ENCODE results near the gene MAP7D3. TPM values are rescaled to one million over a fixed set of nuclear protein-coding genes. Genes with fewer than 3 reads are reported as not detected.
"Not testable (repeated sequence)": the region's sequence is repeated elsewhere in the genome, so short reads cannot be mapped to it uniquely, and the experiment has no call there.

The MAP7D3 gene
- total RNA-seq, 1 donor from 2014 or later: 2.8 TPM

DNA sequence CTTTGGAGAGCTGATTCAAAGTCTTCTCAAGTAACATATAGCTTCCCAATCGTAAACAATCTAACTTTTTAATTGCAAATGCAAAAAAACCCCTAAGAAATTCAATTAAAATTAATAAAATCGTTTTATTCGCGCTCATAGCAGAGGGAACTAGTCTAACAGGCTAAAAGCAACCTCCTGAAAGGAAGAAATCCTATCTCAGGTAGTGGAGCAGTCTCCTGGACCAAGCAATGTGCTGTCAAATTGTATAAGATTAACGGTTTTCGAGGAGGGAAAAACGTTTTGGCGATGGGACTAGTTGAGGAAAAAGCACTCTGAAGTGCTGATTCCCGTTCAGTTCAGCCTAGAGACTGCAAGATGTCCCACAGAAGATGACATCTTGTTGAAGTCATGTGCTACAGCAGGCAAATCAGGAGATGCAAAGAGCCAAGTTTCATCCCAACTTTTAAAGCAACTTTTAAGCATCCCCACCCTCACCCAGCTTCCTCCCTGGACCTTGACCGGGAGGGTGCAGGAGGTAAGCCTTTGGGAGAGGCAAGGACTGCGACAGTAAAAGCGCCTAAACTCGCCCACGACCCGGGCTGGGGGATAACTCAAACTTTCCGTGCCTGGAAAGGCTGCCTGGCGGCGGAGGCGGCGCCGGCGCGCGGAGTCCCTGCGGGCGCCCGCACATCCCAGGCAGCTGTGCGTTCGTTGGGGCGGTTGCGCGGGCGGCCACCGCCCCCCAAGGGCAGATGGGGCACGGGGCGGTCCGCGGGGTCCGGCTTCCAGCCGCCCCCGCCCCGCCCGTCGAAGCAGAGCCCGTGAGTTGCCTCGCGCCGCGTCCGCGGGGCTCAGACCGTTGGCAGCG lies 784 bp downstream of the MAP7D3 start:
- ATAC-seq: peak; percentile 59

DNA sequence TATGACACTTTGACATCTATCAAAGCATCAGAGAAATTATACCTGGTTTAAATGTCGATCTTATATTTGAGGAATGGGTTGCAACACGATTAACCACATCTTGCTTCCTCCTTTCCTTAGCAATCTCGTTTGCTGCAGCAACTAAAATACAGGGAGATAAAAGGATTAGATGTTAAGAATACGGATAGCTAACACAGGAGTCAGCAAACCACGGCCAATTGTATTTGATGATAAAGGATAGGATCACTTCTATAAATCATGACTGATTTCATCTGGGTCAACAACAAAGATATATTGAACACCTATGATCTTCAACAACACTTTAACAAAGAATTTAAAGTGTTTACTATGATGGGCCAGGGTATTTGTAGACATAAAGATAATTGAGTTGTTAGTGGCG lies 5.0 kb downstream of the MAP7D3 start:
- ATAC-seq (no peak), DNase-seq (ENCODE audit: low spot score) (no peak)

More for the DNA sequence above, 784 bp downstream of the MAP7D3 start:
- DNase-seq (ENCODE audit: low spot score): no peak

DNA sequence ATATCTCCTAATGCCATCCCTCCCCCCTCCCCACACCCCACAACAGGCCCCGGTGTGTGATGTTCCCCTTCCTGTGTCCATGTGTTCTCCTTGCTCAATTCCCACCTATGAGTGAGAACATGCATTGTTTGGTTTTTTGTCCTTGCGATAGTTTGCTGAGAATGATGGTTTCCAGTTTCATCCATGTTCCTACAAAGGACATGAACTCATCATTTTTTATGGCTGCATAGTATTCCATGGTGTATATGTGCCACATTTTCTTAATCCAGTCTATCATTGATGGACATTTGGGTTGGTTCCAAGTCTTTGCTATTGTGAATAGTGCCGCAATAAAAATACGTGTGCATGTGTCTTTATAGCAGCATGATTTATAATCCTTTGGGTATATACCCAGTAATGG lies 13.4 kb downstream of the MAP7D3 start:
- DNase-seq (ENCODE audit: low spot score); ATAC-seq: not testable (repeated sequence)

DNA sequence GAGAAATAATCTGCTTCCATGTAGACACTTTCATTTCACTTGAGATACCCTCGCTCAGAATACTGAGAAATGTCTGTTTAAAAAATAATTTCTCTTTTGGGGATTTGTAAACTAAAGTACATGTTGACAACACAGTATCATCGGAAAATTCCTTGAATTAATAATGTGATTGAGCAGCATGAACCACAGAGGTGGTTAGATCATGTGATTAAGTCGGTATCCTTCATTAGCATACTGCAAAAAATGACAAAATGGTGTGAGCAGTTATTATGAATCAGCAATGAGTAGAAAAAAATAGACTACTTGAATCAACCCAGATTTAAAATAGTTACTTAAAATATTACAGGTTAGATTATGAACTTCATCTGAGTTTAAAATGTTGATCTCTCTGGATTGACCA lies 14.1 kb downstream of the MAP7D3 start:
- no peak for ATAC-seq
- no peak for DNase-seq (ENCODE audit: low spot score)

DNA sequence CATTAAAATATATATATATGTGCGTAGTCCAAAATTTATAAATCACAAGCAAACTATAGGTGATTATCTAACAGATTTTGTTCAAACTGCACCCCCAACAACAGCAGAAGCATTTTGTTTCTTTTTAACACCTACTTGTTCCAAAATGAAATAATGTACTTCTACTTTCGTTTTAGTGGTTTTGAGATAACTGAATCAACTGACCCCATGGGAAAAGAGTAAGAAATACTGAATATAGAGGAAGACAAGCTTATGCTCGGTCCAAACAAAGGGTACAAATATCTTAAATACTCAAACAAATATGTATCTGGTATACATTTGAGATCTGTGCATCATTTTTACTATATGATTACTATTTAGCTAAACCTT lies 22.4 kb downstream of the MAP7D3 start:
- no peak for DNase-seq (ENCODE audit: low spot score)
- no peak for ATAC-seq

DNA sequence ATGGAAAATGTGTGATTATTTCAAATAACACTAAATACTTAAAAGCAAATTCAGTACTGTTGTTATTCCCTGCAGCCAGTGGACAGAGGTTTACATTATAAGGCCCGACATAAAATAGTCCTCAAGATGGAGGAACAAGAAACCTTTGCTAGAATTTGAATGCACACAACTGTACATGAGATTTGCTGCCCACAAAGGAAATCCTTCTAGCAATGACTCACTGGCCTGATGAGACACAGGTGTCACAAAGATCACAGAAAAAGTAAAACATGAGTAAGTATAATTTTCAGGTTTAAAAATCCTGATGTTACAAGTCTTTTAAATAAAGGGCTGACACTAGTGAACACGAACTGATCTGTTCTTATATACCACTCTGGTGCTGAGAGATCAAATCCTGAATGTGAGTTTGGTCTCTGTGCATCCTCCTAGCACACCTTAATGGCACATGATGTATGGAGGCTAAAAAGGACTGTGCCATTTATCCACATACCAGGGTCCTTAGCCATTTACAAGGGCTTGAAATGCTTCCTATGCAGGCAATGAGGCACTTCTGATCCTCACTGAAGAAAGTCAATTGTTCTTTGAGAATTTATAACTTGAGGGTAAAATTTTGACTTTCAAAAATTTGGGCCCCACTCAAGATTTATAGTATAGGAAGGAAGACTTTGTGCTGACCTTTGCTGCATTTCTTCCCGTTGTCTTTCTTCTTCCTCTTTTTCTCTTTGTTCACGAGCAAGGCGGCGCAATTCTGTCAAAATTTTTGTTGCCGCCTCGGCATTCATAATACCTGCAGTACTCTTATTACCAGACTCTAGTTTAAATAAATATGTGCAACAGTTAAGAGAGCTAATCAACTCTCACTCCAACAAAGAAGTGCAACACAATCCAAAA lies 23.0 kb downstream of the MAP7D3 start:
- no peak for DNase-seq (ENCODE audit: low spot score)
- ATAC-seq: no peak

DNA sequence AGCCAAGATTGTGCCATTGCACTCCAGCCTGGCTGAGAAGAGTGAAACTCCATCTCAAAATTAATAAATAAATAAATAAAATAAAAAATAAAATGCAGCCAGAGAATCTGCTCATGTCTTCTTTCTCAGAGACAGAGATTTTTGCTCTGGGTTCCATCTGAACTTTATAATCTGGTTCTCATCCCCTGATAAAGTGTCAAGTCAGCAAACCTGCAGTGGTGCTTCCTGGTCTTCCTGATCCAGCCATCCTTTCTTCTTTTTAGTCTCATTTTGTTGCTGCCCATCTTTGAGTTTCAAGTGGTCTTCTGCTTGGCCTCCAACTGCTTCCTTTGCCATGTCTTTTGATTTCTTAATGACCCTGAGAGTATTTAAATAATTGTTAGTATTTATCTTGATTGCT lies 24.1 kb downstream of the MAP7D3 start:
- ATAC-seq: no peak
- DNase-seq (ENCODE audit: low spot score): no peak

DNA sequence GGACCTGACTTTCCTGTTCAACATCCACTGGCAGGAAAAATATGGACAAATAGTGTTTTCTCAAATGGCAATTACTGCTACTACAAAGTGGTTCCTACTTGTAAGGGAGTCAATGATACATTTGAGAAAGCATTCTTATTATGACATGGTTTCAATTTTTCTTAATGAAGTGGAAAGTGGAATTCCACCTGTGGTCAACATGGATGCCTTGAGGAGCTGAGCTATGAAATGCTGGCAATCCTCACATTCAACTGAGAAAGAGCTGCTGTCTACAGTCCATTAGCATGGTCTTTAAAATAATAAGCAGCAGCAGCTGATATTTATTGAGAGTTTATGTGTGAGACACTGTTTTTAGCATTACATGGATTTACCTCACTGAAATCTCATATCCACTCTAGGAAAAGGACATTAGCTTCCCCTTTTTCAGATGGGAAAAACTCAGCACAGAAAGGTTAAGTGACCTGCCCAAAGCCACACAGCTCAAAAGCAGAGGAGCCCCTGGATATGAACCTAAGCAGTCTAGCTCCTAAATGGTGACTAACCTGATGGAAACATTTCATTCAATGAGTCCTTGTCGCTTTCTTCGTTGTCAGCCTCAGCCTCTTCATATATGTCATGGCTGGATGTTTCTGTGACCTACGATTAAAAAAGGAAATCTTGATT lies 29.2 kb downstream of the MAP7D3 start:
- DNase-seq (ENCODE audit: low spot score) (no peak), ATAC-seq (no peak)

DNA sequence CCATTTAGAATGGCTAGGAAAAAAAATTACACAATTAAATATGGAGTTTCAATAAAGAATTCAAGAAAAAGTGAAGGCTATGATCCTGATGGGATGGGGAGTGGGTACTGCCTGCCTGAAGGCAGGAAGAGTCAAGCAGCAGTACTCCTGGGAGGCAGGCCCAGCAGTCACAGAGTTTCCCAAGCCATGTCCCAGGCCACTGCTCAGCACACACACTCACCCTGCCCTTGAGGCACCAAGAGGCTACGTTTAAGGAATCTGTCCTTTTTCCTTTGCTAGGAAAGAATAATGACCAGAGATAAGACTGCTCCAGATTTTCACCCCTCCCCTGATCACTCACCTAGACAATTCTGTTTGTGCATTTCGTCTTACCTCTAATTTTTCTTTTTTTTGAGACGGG lies 30.2 kb downstream of the MAP7D3 start:
- DNase-seq (ENCODE audit: low spot score): no peak
- ATAC-seq: no peak

DNA sequence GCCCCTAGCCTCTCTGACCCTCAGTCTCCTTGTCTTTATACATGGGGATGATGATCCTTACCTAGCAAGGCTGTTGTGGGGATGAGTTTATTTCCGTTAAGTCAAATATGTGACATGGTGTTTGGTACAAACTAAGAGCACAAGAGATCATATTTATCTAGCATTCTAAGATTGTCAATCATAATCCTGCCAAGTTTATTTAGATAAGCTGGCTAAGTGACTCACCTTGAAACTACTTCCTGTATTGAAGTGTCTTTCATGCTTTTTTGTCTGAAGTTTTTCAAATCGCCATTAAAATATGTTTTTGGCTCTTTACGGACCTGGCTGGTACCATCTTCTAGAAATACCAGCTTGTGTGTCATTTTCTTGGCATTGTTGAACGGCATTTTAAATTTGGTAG lies 30.7 kb downstream of the MAP7D3 start:
- ATAC-seq (no peak), DNase-seq (ENCODE audit: low spot score) (no peak)

DNA sequence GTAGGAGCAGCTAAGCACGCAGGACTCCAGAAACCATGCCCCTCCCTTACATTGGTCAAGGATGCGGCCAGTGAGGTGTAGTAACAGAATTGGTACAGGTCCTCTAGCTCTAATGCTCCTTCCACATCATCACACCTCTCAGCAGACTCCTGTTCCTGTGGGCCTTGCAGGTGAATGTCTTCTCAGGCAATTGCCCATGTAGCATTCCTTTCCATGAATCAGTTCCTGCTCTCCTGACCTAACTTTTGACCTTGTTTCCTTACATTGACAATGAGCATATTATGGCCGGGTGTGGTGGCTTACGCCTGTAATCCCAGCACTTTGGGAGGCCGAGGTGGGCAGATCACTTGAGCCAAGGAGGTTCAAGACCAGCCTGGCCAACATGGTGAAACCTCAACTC lies 31.3 kb downstream of the MAP7D3 start:
- ATAC-seq (no peak), DNase-seq (ENCODE audit: low spot score) (no peak)

DNA sequence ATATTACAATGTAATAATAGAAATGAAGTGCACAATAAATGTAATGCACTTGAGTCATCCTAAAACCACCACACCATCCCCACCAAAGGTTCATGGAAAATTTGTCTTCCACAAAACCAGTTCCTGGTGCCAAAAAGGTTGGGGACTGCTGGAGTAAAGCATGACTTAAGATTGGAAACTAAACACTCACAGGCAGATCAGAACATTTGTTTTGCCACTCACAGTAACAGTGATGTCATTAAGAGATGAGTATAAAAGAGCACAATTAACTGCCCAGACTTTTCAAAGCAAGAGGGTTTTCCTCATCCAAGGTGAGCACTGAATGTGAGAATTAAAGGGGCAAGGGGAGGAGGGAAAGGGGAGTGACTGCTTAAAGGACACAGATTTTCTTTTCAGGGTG lies 35.6 kb downstream of the MAP7D3 start:
- DNase-seq (ENCODE audit: low spot score): no peak
- no peak for ATAC-seq

DNA sequence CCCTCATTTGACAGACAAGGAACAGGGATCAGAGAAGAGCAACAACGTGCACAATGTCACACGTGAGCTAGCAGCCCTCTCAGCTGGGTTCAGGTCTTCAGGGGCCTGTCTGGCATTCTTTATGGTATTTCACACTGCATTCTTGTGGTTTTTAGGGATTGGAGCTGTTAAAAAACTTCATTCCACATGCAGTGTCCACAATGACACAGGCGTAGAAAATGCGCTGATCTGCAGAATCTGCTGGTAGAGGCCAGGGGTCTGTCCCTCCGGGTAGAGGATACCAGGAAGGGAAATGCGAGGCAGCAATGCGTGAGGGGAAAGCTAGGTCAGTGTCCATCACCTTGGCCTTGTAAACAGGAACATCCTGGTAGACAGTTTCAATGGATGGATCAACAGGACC lies 36.6 kb downstream of the MAP7D3 start:
- ATAC-seq: no peak
- no peak for DNase-seq (ENCODE audit: low spot score)

DNA sequence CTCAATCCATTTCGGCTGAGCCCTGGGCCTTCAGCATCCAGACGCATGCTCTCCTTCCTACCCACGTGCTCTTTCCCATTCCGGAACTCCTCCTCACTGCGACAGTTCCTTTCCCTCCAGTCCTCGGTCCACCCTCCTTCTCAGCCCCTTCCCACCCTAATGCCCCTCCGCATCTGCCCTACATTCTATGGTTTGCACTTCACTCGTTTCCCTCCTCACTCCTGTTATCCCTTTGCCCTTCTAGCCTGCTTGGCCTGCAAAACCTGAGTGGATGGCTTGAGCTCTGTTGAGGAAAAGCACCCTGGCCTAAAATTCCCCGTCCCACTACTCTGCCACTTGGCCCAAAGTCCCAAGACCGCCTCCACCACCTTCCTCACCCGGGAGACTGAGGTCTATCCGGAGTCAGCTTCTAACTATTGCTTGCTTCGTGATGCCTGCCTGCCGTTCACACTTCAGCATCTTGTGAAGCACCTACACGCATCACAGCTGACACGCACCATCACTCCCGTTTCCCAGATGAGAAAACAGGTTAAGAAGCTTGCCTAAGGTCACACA lies 38.6 kb downstream of the MAP7D3 start:
- ATAC-seq (no peak), DNase-seq (ENCODE audit: low spot score) (no peak)

DNA sequence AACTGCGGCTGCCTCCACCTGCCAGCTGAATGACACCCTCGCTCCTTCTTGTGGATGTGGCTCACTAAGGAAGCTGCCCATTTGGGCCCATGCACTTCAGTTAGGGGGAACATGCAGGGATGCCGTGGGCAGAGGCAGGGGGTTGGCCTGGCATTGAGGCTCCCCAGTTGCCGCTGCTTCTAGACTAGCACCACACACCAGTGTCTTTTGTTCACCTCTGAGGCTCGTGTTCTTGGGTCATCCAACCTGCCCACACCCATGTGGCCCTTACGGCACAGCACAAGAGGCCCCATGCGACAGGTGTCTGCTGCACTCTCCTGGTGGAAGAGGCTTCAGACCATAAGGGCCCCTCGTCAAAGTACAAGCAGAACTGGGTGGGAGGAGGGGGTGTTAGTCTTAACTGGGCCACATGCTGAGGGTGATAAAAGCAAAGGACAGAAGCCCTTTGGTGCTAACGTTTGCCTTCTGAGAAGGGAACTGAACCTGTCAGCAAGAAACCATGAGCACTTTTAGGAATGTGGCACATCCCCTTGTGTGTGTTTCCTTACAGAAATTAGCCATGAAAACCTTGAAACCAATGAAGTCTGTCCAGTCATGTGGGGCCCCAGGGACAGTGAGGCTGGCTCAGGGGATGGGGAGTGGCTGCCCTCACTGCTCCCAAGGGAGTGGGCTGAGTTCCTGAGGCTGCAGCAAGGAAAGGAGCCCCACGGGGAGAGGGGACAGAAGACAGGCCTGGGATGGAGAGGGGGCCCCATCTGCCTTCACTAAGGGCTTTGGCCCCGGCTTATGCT lies 39.2 kb downstream of the MAP7D3 start:
- DNase-seq (ENCODE audit: low spot score) (no peak), ATAC-seq (no peak)

DNA sequence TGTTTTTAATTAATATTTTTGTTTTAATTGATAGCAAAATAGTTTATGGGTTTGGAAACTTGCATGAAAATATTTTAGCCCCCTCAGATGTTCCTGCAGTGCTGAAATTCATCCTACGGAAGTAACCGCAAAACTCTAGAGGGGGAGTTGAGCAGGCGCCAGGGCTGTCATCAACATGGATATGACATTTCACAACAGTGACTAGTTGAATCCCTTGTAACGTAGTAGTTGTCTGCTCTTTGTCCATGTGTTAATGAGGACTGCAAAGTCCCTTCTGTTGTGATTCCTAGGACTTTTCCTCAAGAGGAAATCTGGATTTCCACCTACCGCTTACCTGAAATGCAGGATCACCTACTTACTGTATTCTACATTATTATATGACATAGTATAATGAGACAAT lies 40.4 kb downstream of the MAP7D3 start:
- DNase-seq (ENCODE audit: low spot score): no peak
- no peak for ATAC-seq

DNA sequence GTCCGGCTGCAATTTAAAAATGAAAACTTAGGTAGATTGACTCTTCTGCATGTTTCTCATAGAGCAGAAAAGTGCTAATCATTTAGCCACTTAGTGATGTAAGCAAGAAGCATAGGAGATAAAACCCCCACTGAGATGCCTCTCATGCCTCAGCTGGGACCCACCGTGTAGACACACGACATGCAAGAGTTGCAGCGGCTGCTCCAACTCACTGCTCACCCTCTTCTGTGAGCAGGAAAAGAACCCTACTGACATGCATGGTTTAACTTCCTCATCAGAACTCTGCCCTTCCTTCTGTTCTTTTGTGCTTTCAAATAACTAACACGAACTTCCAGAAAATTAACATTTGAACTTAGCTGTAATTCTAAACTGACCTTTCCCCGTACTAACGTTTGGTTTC lies 41.0 kb downstream of the MAP7D3 start:
- DNase-seq (ENCODE audit: low spot score) (no peak), ATAC-seq (no peak)

DNA sequence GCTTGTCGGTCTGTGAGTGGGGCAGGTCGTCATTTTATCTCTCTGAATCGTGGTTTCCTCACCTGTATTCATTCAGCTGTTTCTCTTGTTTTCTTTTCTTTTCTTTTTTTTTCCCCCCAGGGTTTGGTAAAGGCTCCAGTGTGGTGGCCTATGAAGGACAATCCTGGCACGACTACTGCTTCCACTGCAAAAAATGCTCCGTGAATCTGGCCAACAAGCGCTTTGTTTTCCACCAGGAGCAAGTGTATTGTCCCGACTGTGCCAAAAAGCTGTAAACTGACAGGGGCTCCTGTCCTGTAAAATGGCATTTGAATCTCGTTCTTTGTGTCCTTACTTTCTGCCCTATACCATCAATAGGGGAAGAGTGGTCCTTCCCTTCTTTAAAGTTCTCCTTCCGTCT lies 41.4 kb downstream of the MAP7D3 start:
- ATAC-seq (no peak), DNase-seq (ENCODE audit: low spot score) (no peak)

DNA sequence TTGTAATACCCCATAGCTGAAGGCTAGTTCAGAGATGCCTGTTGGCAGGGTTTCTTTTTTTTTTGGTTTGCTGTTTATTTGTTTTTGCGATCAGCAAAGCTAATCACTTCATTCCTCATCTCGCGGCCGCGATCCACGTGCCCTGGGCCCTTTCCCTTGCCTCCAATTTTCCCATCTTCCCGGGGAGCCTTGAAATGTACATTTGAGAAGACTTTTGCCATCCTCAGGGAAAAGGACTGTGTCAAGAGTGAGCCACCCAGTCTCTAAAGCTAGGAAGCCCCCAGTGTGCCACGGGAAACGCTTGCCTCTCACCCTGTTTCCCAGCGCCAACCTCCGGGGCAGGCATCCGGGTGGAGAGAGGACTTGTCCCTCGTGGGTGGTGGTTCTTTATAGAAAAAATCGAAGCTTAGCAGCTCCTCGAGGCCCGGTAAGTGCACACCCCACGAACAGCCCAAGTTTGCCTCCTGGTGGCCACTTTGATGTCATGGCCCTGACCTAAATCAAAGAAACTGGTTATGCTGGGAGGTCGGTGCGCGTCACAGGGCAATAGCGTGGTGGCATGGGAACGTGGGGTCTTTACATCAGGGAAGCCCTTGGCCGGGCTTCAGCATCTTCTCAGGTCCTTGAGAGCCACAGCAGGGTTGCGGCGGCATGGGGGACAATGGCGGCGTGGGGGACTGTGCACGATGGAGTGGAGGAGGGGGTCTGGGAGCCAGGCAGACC lies 42.0 kb downstream of the MAP7D3 start:
- ATAC-seq: peak; percentile 88
- DNase-seq (ENCODE audit: low spot score): peak; percentile 49

DNA sequence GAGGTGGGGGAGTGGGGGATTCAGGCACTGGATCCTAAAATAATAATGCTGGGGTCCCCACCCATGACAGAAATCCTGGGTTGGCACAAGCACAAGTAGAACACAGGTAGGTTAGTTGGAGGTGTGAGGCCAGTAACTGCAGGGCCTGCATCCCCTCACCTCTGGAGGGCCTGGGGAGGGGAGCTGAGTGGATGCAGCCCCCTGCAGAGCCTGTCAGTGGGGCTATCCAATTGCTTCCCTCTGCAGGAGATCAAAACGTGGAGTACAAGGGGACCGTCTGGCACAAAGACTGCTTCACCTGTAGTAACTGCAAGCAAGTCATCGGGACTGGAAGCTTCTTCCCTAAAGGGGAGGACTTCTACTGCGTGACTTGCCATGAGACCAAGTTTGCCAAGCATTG lies 43.7 kb downstream of the MAP7D3 start:
- DNase-seq (ENCODE audit: low spot score) (no peak), ATAC-seq (no peak)

Data from left lobe of liver (tissue), 2 donors.